ELF-1 (cell line): Measurements from ENCODE around the gene CHRNA1.
"Not testable (repeated sequence)": the region's sequence is repeated elsewhere in the genome, so short reads cannot be mapped to it uniquely, and the experiment has no call there.

Source experiments
- DNase-seq: peaks from one replicate; pipeline ENCODE4 v3.0.0-alpha.2; 2016; ENCODE audit warnings: low read depth, low spot score

The CHRNA1 gene

DNA sequence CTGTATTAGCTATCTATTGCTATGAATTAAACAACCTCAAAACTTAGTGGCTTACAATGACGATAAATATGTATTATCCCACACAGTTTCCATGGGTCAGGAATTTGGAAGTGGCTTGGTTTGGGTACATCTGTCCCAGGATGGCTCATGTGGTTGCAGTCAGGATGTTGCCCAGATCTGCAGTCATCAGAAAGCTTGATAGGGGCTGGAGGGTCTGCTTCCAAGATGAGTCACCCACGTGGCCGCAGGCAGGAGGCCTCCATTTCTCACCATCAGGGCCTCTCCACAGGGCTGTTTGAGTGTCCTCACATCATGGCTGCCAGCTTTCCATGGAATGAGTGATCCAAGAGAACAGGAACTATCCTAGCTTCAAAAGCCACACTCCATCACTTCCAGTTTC lies 46.4 kb downstream of the CHRNA1 start:
- DNase-seq: no peak

DNA sequence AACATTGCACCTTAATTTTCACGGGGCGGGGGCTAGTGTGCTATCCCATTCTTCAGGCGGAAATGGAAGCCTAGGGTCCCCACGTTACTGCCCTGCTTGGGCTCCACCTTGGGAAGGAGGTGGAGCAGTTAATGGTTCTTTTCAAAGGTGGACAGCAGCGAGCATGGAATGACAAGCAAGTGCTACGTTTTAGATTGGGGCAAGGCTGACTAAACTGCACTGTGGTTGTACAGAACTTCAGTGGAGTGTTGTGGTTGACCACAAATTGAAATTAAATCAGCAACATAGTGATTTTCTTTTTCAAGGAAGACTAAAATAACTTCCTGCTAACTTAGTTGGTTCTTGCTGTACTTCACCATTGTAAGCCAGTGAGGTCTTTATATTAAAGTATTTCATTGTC lies 47.0 kb downstream of the CHRNA1 start:
- DNase-seq: no peak

DNA sequence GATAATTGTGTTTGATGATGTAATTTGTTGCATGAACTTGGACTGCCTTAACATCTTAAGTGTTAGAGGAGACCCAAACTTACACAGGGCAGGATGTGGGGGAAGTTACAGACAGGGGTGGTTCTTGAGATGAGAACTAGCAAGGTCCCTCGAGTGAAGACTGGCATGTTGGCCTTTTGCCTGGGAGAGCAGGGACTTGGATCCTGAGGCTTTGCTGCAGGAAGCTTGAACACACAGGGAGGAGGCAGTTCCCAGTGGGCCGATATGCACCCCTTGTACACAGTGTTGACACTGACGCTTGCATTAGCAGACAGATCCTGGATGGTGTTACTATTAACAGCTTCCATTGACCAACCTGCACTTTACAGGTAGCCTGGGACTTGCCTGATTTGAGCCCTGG lies 47.5 kb downstream of the CHRNA1 start:
- no peak for DNase-seq

DNA sequence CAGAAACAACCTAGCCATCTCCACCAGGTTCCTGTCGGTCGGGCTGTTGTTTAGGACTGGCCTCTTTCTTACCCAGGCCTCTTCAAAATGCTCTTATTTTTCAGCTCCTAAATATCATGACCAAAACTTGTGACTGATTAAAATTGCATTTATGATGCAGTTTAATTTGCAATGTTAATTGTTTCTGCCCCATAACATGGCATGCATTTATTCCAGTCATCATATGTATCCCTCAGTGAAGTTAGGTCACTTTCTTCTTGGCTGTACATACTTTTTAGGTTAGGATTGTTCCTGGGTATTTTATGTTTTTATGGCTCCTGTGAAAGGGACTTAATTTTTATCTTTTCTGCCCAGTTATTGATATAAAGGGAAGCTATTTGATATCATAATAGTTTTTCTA lies 50.6 kb downstream of the CHRNA1 start:
- no peak for DNase-seq

DNA sequence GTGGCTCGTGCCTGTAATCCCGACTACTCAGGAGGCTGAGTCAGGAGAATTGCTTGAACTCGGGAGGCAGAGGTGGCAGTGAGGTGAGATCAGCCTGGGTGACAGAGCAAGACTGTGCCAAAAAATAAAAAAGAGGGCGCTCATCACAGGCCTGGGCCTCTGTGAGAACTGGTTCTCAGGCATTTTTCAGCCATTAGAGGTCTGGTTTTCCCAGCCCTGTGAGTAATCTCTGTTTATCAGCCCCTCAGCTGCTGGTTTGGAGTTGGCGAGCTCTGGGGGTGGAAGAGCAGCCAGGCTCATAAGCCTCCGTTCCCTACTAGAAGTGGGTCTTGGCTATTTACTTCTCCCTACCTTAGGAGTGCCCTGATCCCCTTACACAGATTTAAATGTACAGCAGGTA lies 53.1 kb downstream of the CHRNA1 start:
- peak; percentile 62 for DNase-seq

DNA sequence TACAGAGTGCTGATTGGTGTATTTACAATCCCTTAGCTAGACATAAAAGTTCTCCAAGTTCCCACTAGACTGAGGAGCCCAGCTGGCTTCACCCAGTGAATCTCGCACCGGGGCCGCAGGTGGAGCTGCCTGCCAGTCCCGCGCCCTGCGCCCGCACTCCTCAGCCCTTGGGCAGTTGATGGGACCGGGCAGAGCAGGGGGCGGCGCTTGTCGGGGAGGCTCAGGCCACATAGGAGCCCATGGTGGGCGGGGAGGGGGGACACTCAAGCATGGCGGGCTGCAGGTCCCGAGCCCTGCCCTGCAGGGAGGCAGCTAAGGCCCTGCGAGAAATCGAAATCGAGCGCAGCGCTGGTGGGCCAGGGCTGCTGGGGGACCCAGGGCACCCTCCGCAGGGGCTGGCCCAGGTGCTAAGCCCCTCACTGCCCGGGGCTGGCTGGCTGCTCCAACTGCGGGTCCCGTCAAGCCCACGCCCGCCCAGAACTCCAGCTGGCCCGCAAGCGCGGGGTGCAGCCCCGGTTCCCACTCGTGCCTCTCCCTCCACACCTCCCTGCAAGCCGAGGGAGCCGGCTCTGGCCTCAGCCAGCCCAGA lies 54.8 kb downstream of the CHRNA1 start:
- DNase-seq: not testable (repeated sequence)

DNA sequence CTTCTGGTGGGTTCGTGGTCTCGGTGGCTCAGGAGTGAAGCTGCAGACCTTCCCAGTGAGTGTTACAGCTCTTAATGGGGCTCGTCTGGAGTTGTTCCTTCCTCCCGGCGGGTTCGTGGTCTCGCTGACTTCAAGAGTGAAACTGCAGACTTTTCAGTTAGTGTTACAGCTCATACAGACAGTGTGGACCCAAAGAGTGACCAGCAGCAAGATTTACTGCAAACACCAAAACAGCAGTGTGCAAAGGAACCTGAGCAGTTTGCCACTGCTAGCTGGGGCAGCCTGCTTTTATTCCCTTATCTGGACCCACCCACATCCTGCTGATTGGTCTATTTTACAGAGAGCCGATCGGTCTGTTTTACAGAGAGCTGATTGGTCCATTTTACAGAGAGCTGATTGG lies 55.6 kb downstream of the CHRNA1 start:
- no peak for DNase-seq

DNA sequence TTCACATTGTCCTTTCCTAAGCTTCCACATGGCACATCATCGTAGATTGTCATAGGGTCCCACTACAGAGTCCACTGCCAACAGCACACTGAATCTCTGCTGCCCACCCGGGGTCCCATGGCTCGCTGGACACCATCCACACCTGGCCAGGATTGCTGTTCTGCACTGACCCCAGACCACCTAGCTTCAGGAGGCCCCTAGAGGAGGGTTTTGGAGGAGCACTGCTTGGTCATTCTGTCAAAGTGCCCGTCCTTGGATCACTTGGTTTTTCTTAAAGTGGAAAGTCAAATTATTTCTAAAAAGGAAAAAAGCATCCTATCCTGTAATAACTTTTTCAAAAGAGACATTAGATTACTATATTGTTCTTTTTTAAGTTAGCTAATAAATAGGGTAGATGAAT lies 59.0 kb downstream of the CHRNA1 start:
- DNase-seq: no peak

DNA sequence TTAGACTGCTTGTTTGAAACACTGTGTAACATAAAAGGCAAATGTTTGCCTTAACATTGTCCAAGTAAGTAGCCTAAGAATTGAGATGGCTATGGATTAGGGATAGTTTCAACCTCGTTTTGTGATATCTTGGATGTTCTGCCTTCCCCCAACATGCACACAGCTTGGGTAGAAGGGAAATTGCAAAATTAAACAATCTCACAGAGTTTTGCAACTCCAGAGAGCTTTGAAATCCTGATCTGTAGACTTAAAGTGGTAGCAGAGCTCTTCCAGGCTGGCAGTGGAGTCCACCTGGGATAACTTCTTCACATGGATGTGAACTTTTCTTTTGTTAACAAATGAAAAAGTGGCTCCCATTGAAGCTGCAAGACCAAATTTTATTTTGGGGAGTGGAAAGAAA lies 59.6 kb downstream of the CHRNA1 start:
- no peak for DNase-seq

DNA sequence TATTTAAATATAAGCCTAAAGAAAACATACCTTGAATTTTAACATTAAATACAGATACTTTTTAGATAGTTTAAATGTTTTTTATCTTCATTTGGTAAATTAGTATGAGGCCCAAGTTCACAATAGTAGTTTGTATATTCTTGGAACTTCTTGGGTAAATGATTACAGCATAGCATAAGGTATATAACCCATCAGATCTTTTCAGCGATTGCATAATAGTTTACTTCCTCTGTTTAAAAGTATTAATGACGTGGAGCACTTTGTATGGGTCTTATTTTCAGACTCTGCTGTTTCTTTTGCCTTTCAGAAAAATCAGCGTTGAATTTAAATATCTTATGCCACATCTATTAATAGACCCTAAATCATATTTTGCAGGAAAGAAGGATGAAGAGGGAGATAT lies 60.2 kb downstream of the CHRNA1 start:
- DNase-seq: no peak

DNA sequence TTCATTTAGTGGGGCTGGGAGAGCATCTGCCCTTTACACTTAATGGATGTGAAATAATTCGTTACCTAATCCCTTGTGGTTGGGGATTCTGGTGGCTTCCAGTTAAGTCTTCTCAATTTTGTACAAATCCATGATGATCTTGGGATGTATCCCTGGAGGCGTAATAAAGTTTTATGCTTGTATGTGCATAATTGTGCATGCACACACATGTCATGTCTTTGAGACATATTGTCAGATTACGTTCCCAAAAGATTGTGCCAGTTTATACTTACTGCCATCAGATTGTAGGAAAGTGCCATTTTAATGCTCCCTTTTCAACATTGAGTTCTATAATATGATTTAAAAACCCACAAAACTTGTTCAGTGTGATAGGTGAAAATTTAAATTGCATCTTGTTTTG lies 60.8 kb downstream of the CHRNA1 start:
- DNase-seq: no peak

DNA sequence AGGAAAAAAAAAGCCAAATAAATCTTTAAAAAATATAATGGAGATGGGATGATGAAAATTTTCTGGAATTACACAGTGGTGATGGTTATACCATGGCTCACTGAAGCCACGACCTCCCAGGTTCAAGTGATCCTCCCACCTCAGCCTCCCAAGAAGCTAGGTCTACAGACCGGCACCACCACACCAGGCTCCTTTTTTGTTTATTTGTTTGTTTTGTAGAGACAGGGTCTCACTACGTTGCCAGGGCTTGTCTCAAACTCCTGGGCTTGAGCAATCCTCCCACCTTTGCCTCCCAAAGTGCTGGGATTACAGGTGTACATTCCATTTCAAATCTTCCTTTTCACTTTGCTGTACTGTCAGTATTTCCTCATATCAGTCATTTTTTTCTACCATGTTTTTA lies 61.7 kb downstream of the CHRNA1 start:
- no peak for DNase-seq

DNA sequence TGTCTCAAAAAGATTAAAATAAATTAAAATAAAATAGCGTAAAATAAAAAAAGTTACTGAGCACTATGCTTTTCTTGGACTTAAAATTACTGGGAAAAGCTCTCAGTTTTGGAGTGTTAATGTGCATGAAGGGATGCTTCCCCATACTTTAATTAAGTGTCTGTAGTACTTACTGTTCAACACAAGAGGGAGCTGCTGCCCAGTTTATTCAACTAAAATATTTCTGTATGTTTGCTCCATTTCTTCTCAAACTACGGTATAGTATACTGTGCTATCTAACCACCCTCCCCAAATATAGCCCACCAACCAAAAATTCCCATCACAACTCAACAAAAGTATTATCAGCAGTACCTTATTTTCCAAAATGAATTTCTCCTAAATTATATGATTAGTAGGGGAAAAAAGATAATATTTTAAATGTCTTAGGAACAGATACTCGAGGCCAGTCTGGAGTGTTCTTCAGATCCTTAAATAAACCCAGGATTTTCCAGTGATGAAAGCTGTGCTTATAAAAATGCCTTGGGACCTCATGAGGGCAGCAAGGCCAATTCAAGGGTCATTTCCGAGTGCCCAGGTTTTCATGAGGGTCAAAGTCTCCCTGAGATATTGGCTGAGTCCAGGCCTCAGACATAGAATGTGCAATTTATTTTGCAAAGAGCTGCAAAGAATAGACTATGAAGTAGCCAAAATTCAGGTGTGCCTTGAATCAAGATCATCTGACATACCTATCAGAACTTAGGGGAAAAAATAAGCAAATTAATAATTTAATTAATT lies 64.1 kb downstream of the CHRNA1 start:
- DNase-seq: no peak
